KMS-11 (cell line): ENCODE data around the gene PAQR5.
"Not testable (repeated sequence)": the region's sequence is repeated elsewhere in the genome, so short reads cannot be mapped to it uniquely, and the experiment has no call there.

Source experiments
- H2AFZ ChIP-seq: fragments of 200-600 bp; sonication (generic); 2 replicates; pipeline ENCODE4 v1.6.1; 2016; ENCODE audit warnings: antibody characterized with exemption, mixed run types, low read depth
- H3K27ac ChIP-seq: fragments of 200-600 bp; sonication (generic); 2 replicates; pipeline ENCODE4 v1.6.1; 2016; ENCODE audit warnings: mild to moderate bottlenecking, mixed run types
- H3K27me3 ChIP-seq: fragments of 200-600 bp; sonication (generic); 2 replicates; pipeline ENCODE4 v1.6.1; 2017; ENCODE audit warnings: mild to moderate bottlenecking, low read depth, mixed run types, moderate library complexity; ENCODE audit not compliant: insufficient read depth
- H3K36me3 ChIP-seq: fragments of 200-600 bp; sonication (generic); 2 replicates; pipeline ENCODE4 v1.6.1; 2017; ENCODE audit warnings: mild to moderate bottlenecking, mixed run types; ENCODE audit not compliant: insufficient read depth
- H3K4me1 ChIP-seq: fragments of 200-600 bp; sonication (generic); 2 replicates; pipeline ENCODE4 v1.6.1; 2016; ENCODE audit warnings: mild to moderate bottlenecking, low read depth, mixed run types; ENCODE audit not compliant: poor library complexity, severe bottlenecking
- H3K4me2 ChIP-seq: fragments of 200-600 bp; sonication (generic); 2 replicates; pipeline ENCODE4 v1.7.0; 2016; ENCODE audit warnings: mild to moderate bottlenecking, mixed run types
- H3K4me3 ChIP-seq: fragments of 200-600 bp; sonication (generic); IDR thresholded peaks from 2 replicates; pipeline ENCODE4 v1.6.1; 2017; ENCODE audit warnings: low read depth, low read length, mixed read lengths; ENCODE audit not compliant: insufficient read depth
- H3K79me2 ChIP-seq: fragments of 200-600 bp; sonication (generic); 2 replicates; pipeline ENCODE4 v1.6.1; 2016; ENCODE audit warnings: low read depth, mixed run types; ENCODE audit not compliant: insufficient read depth
- H3K9ac ChIP-seq: fragments of 200-600 bp; sonication (generic); 2 replicates; pipeline ENCODE4 v1.6.1; 2016; ENCODE audit warnings: mild to moderate bottlenecking, mixed run types
- H4K20me1 ChIP-seq: fragments of 200-600 bp; sonication (generic); 2 replicates; pipeline ENCODE4 v1.6.1; 2016; ENCODE audit warnings: mild to moderate bottlenecking, mixed run types; ENCODE audit not compliant: insufficient read depth
- CTCF ChIP-seq: fragments of 200-600 bp; sonication (generic); conservative IDR thresholded peaks from 2 replicates; pipeline ENCODE4 v1.6.1; 2017; ENCODE audit warnings: low read depth, mild to moderate bottlenecking, antibody characterized with exemption, low read length, moderate library complexity, mixed read lengths

Gene PAQR5

DNA sequence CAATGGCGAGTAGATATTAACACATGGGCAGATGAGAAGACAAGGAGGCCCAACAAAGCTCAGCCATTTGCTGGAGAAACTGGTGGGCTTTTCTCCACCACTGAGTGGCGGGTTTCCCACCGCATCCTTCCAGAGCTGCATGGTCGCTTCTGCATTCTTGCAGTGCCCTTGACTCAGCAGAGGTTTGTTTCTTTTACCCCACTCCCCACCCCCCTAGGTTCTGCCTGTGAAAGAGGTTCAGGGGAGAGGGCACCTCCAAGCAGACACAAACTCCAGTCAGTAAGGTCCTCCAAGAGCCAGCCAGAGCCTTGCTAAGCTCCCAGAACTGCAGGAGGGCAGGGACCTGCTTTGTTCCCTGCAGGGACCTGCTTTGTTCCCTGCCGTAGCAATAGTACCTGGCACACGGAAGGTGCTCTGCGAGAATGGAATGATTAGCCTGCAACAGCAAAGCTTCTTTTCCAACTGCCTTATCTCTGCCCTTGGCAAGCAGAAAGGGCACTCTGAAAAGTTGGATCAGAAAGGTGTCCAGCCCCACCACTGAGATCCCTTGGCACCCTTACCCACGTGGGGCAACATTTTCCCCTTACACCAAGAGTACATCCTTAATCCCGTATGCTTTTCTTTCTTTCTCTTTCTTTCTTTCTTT lies 1.4 kb downstream of the PAQR5 start:
- peaks cover 10% of the 10 kb centered on the region; the same call in 1 of the 2 replicates for H3K27me3 ChIP-seq
- H3K36me3 ChIP-seq, result no peaks in the 10 kb centered on the region
- no peak overlapping the region for H3K9ac ChIP-seq
- no peak overlapping the region for H3K27ac ChIP-seq
- H3K4me3 ChIP-seq, result no peak overlapping the region
- no peak overlapping the region for H2AFZ ChIP-seq
- no peaks in the 10 kb centered on the region for H4K20me1 ChIP-seq
- no peaks in the 10 kb centered on the region for H3K4me1 ChIP-seq
- no peak for TF ChIP-seq CTCF
- H3K79me2 ChIP-seq, result no peaks in the 10 kb centered on the region
- no peak overlapping the region for H3K4me2 ChIP-seq

DNA sequence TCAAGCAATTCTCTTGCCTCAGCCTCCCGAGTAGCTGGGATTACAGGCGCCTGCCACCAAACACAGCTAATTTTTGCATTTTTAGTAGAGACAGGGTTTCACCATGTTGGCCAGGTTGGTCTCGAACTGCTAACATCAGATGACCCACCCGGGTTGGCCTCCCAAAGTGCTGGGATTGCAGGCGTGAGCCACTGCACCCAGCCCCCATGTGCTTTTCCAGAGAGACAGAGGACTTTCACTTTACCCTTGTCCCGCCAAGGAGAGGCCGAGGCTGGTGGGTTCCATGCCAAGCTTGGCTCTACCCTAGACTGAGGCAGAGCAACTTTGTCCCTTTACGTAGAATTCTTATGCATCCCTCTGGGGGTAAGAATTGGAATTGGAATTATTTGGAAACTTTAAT lies 2.4 kb downstream of the PAQR5 start:
- not testable (repeated sequence) for H3K79me2 ChIP-seq, H3K36me3 ChIP-seq, H3K27ac ChIP-seq, H3K4me1 ChIP-seq, H3K9ac ChIP-seq, H3K4me3 ChIP-seq, H2AFZ ChIP-seq, H3K4me2 ChIP-seq, H4K20me1 ChIP-seq
- H3K27me3 ChIP-seq, result peaks cover 10% of the 10 kb centered on the region; the same call in 1 of the 2 replicates

- H3K4me2 ChIP-seq, H3K9ac ChIP-seq, H2AFZ ChIP-seq, H3K79me2 ChIP-seq, H3K27ac ChIP-seq, H3K36me3 ChIP-seq, H3K4me3 ChIP-seq, H3K4me1 ChIP-seq, H4K20me1 ChIP-seq: not testable (repeated sequence)
- H3K27me3 ChIP-seq, result peaks cover 10% of the 10 kb centered on the region; the same call in 1 of the 2 replicates
Observed at GRCh38 chr15:69302087-69302486, 3.4 kb downstream of the PAQR5 start.

DNA sequence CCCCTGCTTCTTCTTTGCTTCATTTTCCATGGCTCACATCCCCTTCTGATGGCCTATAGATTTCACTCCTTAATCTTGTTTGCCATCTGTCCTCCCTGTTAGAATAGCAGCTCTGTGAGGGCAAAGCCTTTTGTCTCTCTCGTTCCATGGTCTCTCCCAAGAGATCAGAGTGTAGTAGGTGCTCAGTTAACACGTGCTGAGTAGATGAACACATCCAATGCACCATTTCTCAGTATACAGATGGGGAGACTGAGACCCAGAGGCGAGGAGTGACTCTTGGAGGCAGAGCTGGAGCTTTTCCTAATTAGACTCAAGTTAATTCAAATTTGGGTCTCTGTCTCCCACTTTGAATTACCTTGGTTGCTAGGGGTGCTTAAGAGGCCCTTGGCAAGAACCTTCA lies 4.2 kb downstream of the PAQR5 start:
- no peak for TF ChIP-seq CTCF

GRCh38 chr15:69303337-69304181 lies 4.8 kb downstream of the PAQR5 start:
- H3K36me3 ChIP-seq, result no peaks in the 10 kb centered on the region
- peak; percentile 48; the same call in 1 of the 2 replicates for TF ChIP-seq CTCF
- no peak overlapping the region for H3K4me2 ChIP-seq
- no peak overlapping the region for H3K4me3 ChIP-seq
- H3K27me3 ChIP-seq, result peaks cover 10% of the 10 kb centered on the region; the same call in 1 of the 2 replicates
- no peak overlapping the region for H3K27ac ChIP-seq
- no peaks in the 10 kb centered on the region for H3K4me1 ChIP-seq
- no peaks in the 10 kb centered on the region for H4K20me1 ChIP-seq
- no peaks in the 10 kb centered on the region for H3K79me2 ChIP-seq
- no peak overlapping the region for H3K9ac ChIP-seq
- H2AFZ ChIP-seq, result no peak overlapping the region

More for the DNA sequence above, 4.2 kb downstream of the PAQR5 start:
- no peaks in the 10 kb centered on the region for H3K4me1 ChIP-seq
- peaks cover 10% of the 10 kb centered on the region; the same call in 1 of the 2 replicates for H3K27me3 ChIP-seq
- no peak overlapping the region for H3K4me2 ChIP-seq
- H3K4me3 ChIP-seq, result no peak overlapping the region
- no peak overlapping the region for H3K27ac ChIP-seq
- H3K36me3 ChIP-seq, result no peaks in the 10 kb centered on the region
- no peak overlapping the region for H3K9ac ChIP-seq
- no peaks in the 10 kb centered on the region for H4K20me1 ChIP-seq
- no peaks in the 10 kb centered on the region for H3K79me2 ChIP-seq
- H2AFZ ChIP-seq, result no peak overlapping the region
